H9 (cell line): ENCODE measurements around the gene COX5B. TPM values are rescaled to one million over a fixed set of nuclear protein-coding genes. Genes with fewer than 3 reads are reported as not detected.

Experiments used
- DNase-seq: peaks from one replicate; pipeline ENCODE4 v3.0.0-alpha.2; 2017
- H2AFZ ChIP-seq: one replicate; pipeline ENCODE4 v1.6.1; 2013; ENCODE audit warnings: mild to moderate bottlenecking, low read length, control low read depth, moderate library complexity
- H2AK5ac ChIP-seq: 2 replicates; pipeline ENCODE4 v1.6.1; 2013; ENCODE audit warnings: low read length, control low read depth, mixed read lengths; ENCODE audit not compliant: insufficient read length
- H2BK120ac ChIP-seq: one replicate; pipeline ENCODE4 v1.6.1; 2013; ENCODE audit warnings: low read depth, mild to moderate bottlenecking, low read length, control low read depth, inconsistent platforms; ENCODE audit not compliant: poor library complexity, severe bottlenecking
- H2BK12ac ChIP-seq: 2 replicates; pipeline ENCODE4 v1.6.1; 2013; ENCODE audit warnings: low read length, control low read depth, mixed read lengths, low read depth; ENCODE audit not compliant: insufficient read length
- H2BK15ac ChIP-seq: 2 replicates; pipeline ENCODE4 v1.6.1; 2013; ENCODE audit warnings: low read depth, low read length, control low read depth
- H2BK20ac ChIP-seq: one replicate; pipeline ENCODE4 v1.6.1; 2013; ENCODE audit warnings: low read depth, mild to moderate bottlenecking, low read length, control low read depth, inconsistent platforms; ENCODE audit not compliant: poor library complexity, severe bottlenecking
- H2BK5ac ChIP-seq: 2 replicates; pipeline ENCODE4 v1.6.1; 2013; ENCODE audit warnings: low read length, control low read depth, mixed read lengths; ENCODE audit not compliant: insufficient read length
- H3K14ac ChIP-seq: 2 replicates; pipeline ENCODE4 v1.6.1; 2013; ENCODE audit warnings: low read length, control low read depth; ENCODE audit not compliant: insufficient read depth
- H3K18ac ChIP-seq: 2 replicates; pipeline ENCODE4 v1.6.1; 2013; ENCODE audit warnings: low read depth, mild to moderate bottlenecking, mixed read lengths, low read length, control low read depth; ENCODE audit not compliant: insufficient read length
- H3K23ac ChIP-seq: 2 replicates; pipeline ENCODE4 v1.6.1; 2013; ENCODE audit warnings: low read length, control low read depth, mixed read lengths, low read depth; ENCODE audit not compliant: insufficient read length
- H3K23me2 ChIP-seq: 2 replicates; pipeline ENCODE4 v1.6.1; 2013; ENCODE audit warnings: low read depth, mild to moderate bottlenecking, mixed read lengths, low read length, control low read depth; ENCODE audit not compliant: insufficient read length, poor library complexity, severe bottlenecking
- H3K27ac ChIP-seq: 2 replicates; pipeline ENCODE4 v1.5.1; 2013; ENCODE audit warnings: low read length, control low read depth, mixed read lengths, low read depth; ENCODE audit not compliant: insufficient read length
- H3K27me3 ChIP-seq: 2 replicates; pipeline ENCODE4 v1.6.1; 2013; ENCODE audit warnings: low read length, control low read depth, inconsistent platforms; ENCODE audit not compliant: insufficient read depth
- H3K4ac ChIP-seq: 2 replicates; pipeline ENCODE4 v1.6.1; 2013; ENCODE audit warnings: low read depth, mild to moderate bottlenecking, control low read depth, inconsistent platforms, low read length, moderate library complexity
- H3K4me1 ChIP-seq: 2 replicates; pipeline ENCODE4 v1.6.1; 2013; ENCODE audit warnings: low read length, control low read depth, inconsistent platforms; ENCODE audit not compliant: insufficient read depth
- H3K4me2 ChIP-seq: 2 replicates; pipeline ENCODE4 v1.6.1; 2013; ENCODE audit warnings: low read length, control low read depth, mixed read lengths; ENCODE audit not compliant: insufficient read length, insufficient read depth
- H3K56ac ChIP-seq: 2 replicates; pipeline ENCODE4 v1.6.1; 2013; ENCODE audit warnings: low read depth, mild to moderate bottlenecking, mixed read lengths, low read length, control low read depth; ENCODE audit not compliant: insufficient read length
- H3K79me1 ChIP-seq: 2 replicates; pipeline ENCODE4 v1.6.1; 2013; ENCODE audit warnings: low read depth, mild to moderate bottlenecking, moderate library complexity, low read length, control low read depth, inconsistent platforms; ENCODE audit not compliant: insufficient read depth, poor library complexity, severe bottlenecking
- H3K79me2 ChIP-seq: 2 replicates; pipeline ENCODE4 v1.6.1; 2013; ENCODE audit warnings: low read length, control low read depth, inconsistent platforms; ENCODE audit not compliant: insufficient read depth
- H3K9ac ChIP-seq: 2 replicates; pipeline ENCODE4 v1.6.1; 2013; ENCODE audit warnings: low read length, control low read depth, mixed read lengths; ENCODE audit not compliant: insufficient read length; ENCODE audit errors: extremely low read depth
- H3K9me3 ChIP-seq: one replicate; pipeline ENCODE4 v1.6.1; 2013; ENCODE audit warnings: low read depth, low read length, inconsistent platforms; ENCODE audit not compliant: control insufficient read depth
- H3T11ph ChIP-seq: one replicate; pipeline ENCODE4 v1.6.1; 2013; ENCODE audit warnings: mild to moderate bottlenecking, low read length, control low read depth, inconsistent platforms
- H4K20me1 ChIP-seq: one replicate; pipeline ENCODE4 v1.6.1; 2013; ENCODE audit not compliant: control insufficient read depth, insufficient read length, insufficient read depth
- H4K5ac ChIP-seq: 2 replicates; pipeline ENCODE4 v1.6.1; 2013; ENCODE audit warnings: low read depth, mild to moderate bottlenecking, mixed read lengths, low read length, control low read depth; ENCODE audit not compliant: insufficient read length
- H4K8ac ChIP-seq: replicated peaks from 2 replicates; pipeline ENCODE4 v1.6.1; 2013; ENCODE audit warnings: low read length, control low read depth, mixed read lengths, low read depth; ENCODE audit not compliant: insufficient read length
- H4K91ac ChIP-seq: 2 replicates; pipeline ENCODE4 v1.6.1; 2013; ENCODE audit warnings: low read depth, mild to moderate bottlenecking, moderate library complexity, mixed read lengths, low read length, control low read depth; ENCODE audit not compliant: insufficient read length
- H3K27ac Mint-ChIP-seq, 3 experiments: 2 replicates in 2 of 3; 3 replicates in 1 of 3; pipeline ENCODE4 v1.8.0; 2020 to 2021; ENCODE audit warnings: mixed read lengths in 3 of 3, mild to moderate bottlenecking in 1 of 3, moderate library complexity in 1 of 3
- H3K27me3 Mint-ChIP-seq: 2 replicates; pipeline ENCODE4 v1.8.0; 2021; ENCODE audit warnings: low read depth, mild to moderate bottlenecking, moderate library complexity, mixed read lengths
- H3K36me3 Mint-ChIP-seq, 3 experiments: 2 replicates in 2 of 3; 3 replicates in 1 of 3; pipeline ENCODE4 v1.8.0; 2020 to 2021; ENCODE audit warnings: low read depth in 3 of 3, mixed read lengths in 3 of 3; ENCODE audit not compliant: insufficient read depth in 1 of 3
- H3K4me1 Mint-ChIP-seq, 2 experiments: 2 replicates each; pipeline ENCODE4 v1.8.0; 2020; ENCODE audit warnings: mixed read lengths in 2 of 2
- H3K4me3 Mint-ChIP-seq, 2 experiments: 2 replicates in 1 of 2; 3 replicates in 1 of 2; pipeline ENCODE4 v1.8.0; 2020 to 2021; ENCODE audit warnings: mild to moderate bottlenecking in 2 of 2, mixed read lengths in 2 of 2, moderate library complexity in 1 of 2
- H3K9me3 Mint-ChIP-seq, 2 experiments: 2 replicates in 1 of 2; 3 replicates in 1 of 2; pipeline ENCODE4 v1.8.0; 2020; ENCODE audit warnings: mild to moderate bottlenecking in 2 of 2, mixed read lengths in 2 of 2, moderate library complexity in 1 of 2
- CTCF ChIP-seq: fragments of 200-600 bp; sonication (generic); conservative IDR thresholded peaks from 3 replicates; pipeline ENCODE4 v1.8.0; 2021; ENCODE audit warnings: antibody characterized with exemption, mild to moderate bottlenecking
- WGBS: extraction: QIAGEN DNeasy Blood & Tissue Kit; methylation state at CpG from one replicate; pipeline ENCODE4 v1.1.7; 2013; ENCODE audit warnings: missing lambda C conversion rate, low lambda C conversion rate, mixed read lengths; ENCODE audit not compliant: insufficient read length; ENCODE audit errors: extremely low coverage; 5-methylcytosine and 5-hydroxymethylcytosine counted together
- total RNA-seq: library from RNA; stranded (reverse); gene quantifications from 2 replicates; pipeline ENCODE4 v1.2.1, GENCODE V29; 2021

Gene COX5B
- total RNA-seq, 1 experiment from 2014 or later = 237 TPM

GRCh38 chr2:97675430-97676113, 29.7 kb downstream of the COX5B start:
- no peak overlapping the region for H2BK120ac ChIP-seq
- H3K27me3 ChIP-seq = no peaks in the 10 kb centered on the region; the same call in 1 of the 2 replicates
- H3K4ac ChIP-seq = no peak overlapping the region
- WGBS = no CpG with 5 or more reads among the region's 5 CpGs
- no peak overlapping the region for H2BK5ac ChIP-seq
- no peak overlapping the region; a peak in 1 of 5 replicates for H3K4me3 Mint-ChIP-seq
- H3K9ac ChIP-seq = no peak overlapping the region
- TF ChIP-seq CTCF = no peak
- H3K4me1 ChIP-seq = no peaks in the 10 kb centered on the region
- H2BK15ac ChIP-seq = no peak overlapping the region
- no peak overlapping the region for H4K91ac ChIP-seq
- peaks cover 0 to 28% (median 2%) of the 10 kb centered on the region in 3 experiments; a peak in 4 of 7 replicates for H3K36me3 Mint-ChIP-seq
- no peak for DNase-seq
- H3K9me3 Mint-ChIP-seq = peaks cover 18 to 26% of the 10 kb centered on the region in 2 experiments; a peak in 4 of 5 replicates
- no peak overlapping the region for H3K23ac ChIP-seq
- no peaks in the 10 kb centered on the region for H3K79me2 ChIP-seq
- H3K23me2 ChIP-seq = no peaks in the 10 kb centered on the region
- H3K56ac ChIP-seq = no peak overlapping the region
- H3K4me1 Mint-ChIP-seq = peaks cover 6 to 10% of the 10 kb centered on the region in 2 experiments
- no peak overlapping the region for H4K5ac ChIP-seq
- no peak overlapping the region for H2BK20ac ChIP-seq
- no peak overlapping the region for H3K14ac ChIP-seq
- H3K27ac ChIP-seq = no peak overlapping the region
- H4K8ac ChIP-seq = no peak overlapping the region
- H3K9me3 ChIP-seq = no peaks in the 10 kb centered on the region
- no peaks in the 10 kb centered on the region for H3K79me1 ChIP-seq
- no peak overlapping the region for H2BK12ac ChIP-seq
- H3K18ac ChIP-seq = no peak overlapping the region
- no peaks in the 10 kb centered on the region for H3K27me3 Mint-ChIP-seq
- 0 out of 7 replicates have a peak overlapping the region, but pooled peaks of 1 of the 3 experiments have one; percentile 51 for H3K27ac Mint-ChIP-seq
- H2AK5ac ChIP-seq = no peak overlapping the region
- H2AFZ ChIP-seq = no peak overlapping the region
- H3K4me2 ChIP-seq = no peak overlapping the region
- no peaks in the 10 kb centered on the region for H4K20me1 ChIP-seq
- no peak overlapping the region for H3T11ph ChIP-seq
